ENCODE results near the gene FANCC. TPM values are rescaled to one million over a fixed set of nuclear protein-coding genes. Genes with fewer than 3 reads are reported as not detected.

The FANCC gene
- total RNA-seq, 1 donor from 2014 or later, result 7.9 TPM

GRCh38 chr9:95230046-95230445, 87.5 kb downstream of the FANCC start:
- TF ChIP-seq CTCF (IDR thresholded peaks at IDR 0.05; ENCODE audit: insufficient read depth, low read depth, low read length) (no peak), EZH2 (IDR thresholded peaks at IDR 0.05; ENCODE audit: insufficient read depth, low read length) (no peak)
- no peak overlapping the region for H3K27ac Mint-ChIP-seq (ENCODE audit: unreplicated experiment)

GRCh38 chr9:95229230-95229915, 88.1 kb downstream of the FANCC start:
- H3K4me1 Mint-ChIP-seq (ENCODE audit: low read depth, unreplicated experiment), result peaks cover 3% of the 10 kb centered on the region

More at GRCh38 chr9:95230046-95230445, 87.5 kb downstream of the FANCC start:
- no peaks in the 10 kb centered on the region for H3K9me3 ChIP-seq (ENCODE audit: insufficient read depth, low read depth, low read length)
- no peak overlapping the region for H3K27ac ChIP-seq (ENCODE audit: low read depth, low read length)
- no peak overlapping the region for H3K4me2 ChIP-seq (ENCODE audit: low read length)
- peaks cover 6% of the 10 kb centered on the region for H3K36me3 Mint-ChIP-seq (ENCODE audit: low read depth, unreplicated experiment)
- no peaks in the 10 kb centered on the region for H3K27me3 ChIP-seq (ENCODE audit: insufficient read depth, low read length)
- H3K9ac ChIP-seq (ENCODE audit: low read length), result no peak overlapping the region
- H3K27me3 Mint-ChIP-seq (ENCODE audit: low read depth, unreplicated experiment), result no peaks in the 10 kb centered on the region
- peaks cover 8% of the 10 kb centered on the region for H3K9me3 Mint-ChIP-seq (ENCODE audit: unreplicated experiment)
- H4K20me1 ChIP-seq (ENCODE audit: insufficient read depth, low read length), result no peaks in the 10 kb centered on the region
- no peak for FAIRE-seq
- no peak overlapping the region for H2AFZ ChIP-seq (ENCODE audit: low read depth, low read length)
- H3K4me1 ChIP-seq (ENCODE audit: insufficient read depth, low read length), result no peaks in the 10 kb centered on the region
- no peak for DNase-seq (ENCODE audit: low read depth)
- peaks cover 3% of the 10 kb centered on the region for H3K4me1 Mint-ChIP-seq (ENCODE audit: low read depth, unreplicated experiment)
- H3K4me3 ChIP-seq (ENCODE audit: insufficient read depth, low read depth, low read length), result no peak overlapping the region
- no peaks in the 10 kb centered on the region for H3K79me2 ChIP-seq (ENCODE audit: insufficient read depth, low read length)
- H3K36me3 ChIP-seq (ENCODE audit: insufficient read depth, low read length), result no peaks in the 10 kb centered on the region
- no peak overlapping the region for H3K4me3 Mint-ChIP-seq (ENCODE audit: unreplicated experiment)

More at GRCh38 chr9:95229230-95229915, 88.1 kb downstream of the FANCC start:
- Histone ChIP-seq H3K79me2 (ENCODE audit: insufficient read depth, low read length) (no peaks in the 10 kb centered on the region), H3K27ac (ENCODE audit: low read depth, low read length) (no peak overlapping the region), H3K9me3 (ENCODE audit: insufficient read depth, low read depth, low read length) (no peaks in the 10 kb centered on the region), H2AFZ (ENCODE audit: low read depth, low read length) (no peak overlapping the region), H3K27me3 (ENCODE audit: insufficient read depth, low read length) (no peaks in the 10 kb centered on the region), H3K4me1 (ENCODE audit: insufficient read depth, low read length) (no peaks in the 10 kb centered on the region), H3K36me3 (ENCODE audit: insufficient read depth, low read length) (no peaks in the 10 kb centered on the region), H3K4me2 (ENCODE audit: low read length) (no peak overlapping the region), H3K9ac (ENCODE audit: low read length) (no peak overlapping the region), H4K20me1 (ENCODE audit: insufficient read depth, low read length) (no peaks in the 10 kb centered on the region), H3K4me3 (ENCODE audit: insufficient read depth, low read depth, low read length) (no peak overlapping the region)
- Mint-ChIP-seq H3K9me3 (ENCODE audit: unreplicated experiment) (peaks cover 8% of the 10 kb centered on the region), H3K36me3 (ENCODE audit: low read depth, unreplicated experiment) (peaks cover 6% of the 10 kb centered on the region), H3K27me3 (ENCODE audit: low read depth, unreplicated experiment) (no peaks in the 10 kb centered on the region), H3K4me3 (ENCODE audit: unreplicated experiment) (no peak overlapping the region), H3K27ac (ENCODE audit: unreplicated experiment) (no peak overlapping the region)
- no peak for FAIRE-seq
- TF ChIP-seq CTCF (IDR thresholded peaks at IDR 0.05; ENCODE audit: insufficient read depth, low read depth, low read length) (no peak), EZH2 (IDR thresholded peaks at IDR 0.05; ENCODE audit: insufficient read depth, low read length) (no peak)
- no peak for DNase-seq (ENCODE audit: low read depth)
